Fibroblast of lung (primary cell): ENCODE results near the gene THEM5.

ENCODE experiments used
- CTCF ChIP-seq, 2 donors: IDR thresholded peaks in 1 of 2; conservative IDR thresholded peaks in 1 of 2; 1 replicate in 1 of 2; 2 replicates in 1 of 2; pipeline ENCODE4 v1.5.1; 2011 to 2012; ENCODE audit warnings: low read length in 2 of 2, control low read depth in 1 of 2, inconsistent platforms in 1 of 2, low read depth in 1 of 2, mild to moderate bottlenecking in 1 of 2
- EZH2 ChIP-seq: IDR thresholded peaks from 2 replicates; pipeline ENCODE4 v1.5.1; 2012; ENCODE audit warnings: low read length, control low read depth, mild to moderate bottlenecking; ENCODE audit errors: missing control alignments

GRCh38 chr1:151813271-151813977 is 40.1 kb downstream of the THEM5 start:
- no peak for TF ChIP-seq EZH2
- no peak for TF ChIP-seq CTCF (conservative IDR thresholded peaks at IDR 0.05 in 1 of 2, IDR thresholded peaks at IDR 0.05 in 1 of 2; ENCODE audit: low read depth in 1 of 2, low read length in 2 of 2)
